ENCODE measurements around the gene DCUN1D4.

Gene DCUN1D4

DNA sequence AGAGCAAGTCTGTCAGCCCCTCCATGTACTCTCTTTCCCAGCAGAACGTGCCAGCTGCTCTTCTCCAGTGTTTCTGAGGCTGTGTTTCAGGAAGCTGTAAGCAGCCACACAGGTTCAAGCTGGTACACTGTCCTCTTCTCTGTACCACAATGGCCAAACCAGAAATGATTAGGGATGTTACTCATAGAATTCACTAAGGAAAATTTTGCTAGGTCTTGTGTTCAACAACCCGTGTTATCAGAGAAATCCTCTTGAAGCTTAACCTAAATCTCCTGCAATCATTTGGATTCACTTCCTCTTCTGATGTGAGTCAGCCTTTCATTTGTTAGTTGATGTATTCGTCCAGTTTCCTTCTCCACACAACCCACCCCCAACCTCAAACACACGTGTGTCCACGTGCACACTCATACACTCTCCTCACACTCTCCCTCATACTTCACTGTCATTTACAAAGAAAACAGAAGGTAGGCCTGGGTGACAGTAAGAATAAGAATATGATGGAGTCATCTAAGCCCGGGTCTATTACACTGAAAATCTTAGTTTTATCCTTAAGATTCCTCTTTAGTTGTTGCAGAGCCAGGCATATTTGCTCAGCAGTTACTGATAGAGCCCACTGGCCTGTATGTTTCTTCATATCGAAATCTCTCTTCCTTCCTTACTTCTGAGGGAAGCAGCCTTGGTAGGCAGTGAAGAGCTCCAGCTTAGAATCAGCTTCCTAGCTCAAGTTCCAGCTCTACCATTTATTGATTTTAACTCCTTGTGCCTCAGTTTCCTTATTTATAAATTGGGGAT is 63.4 kb downstream of the DCUN1D4 start:
- no peak overlapping the region for H3K4me3 ChIP-seq (ENCODE audit: low read length)
- DNase-seq (ENCODE audit: low read depth) = no peak
- no peak for TF ChIP-seq CTCF (conservative IDR thresholded peaks at IDR 0.05; ENCODE audit: low read depth, low read length)

- no peak for TF ChIP-seq CTCF (conservative IDR thresholded peaks at IDR 0.05; ENCODE audit: low read depth, low read length)
- H3K4me3 ChIP-seq (ENCODE audit: low read length) = no peak overlapping the region
- DNase-seq (ENCODE audit: low read depth) = no peak
Measured at GRCh38 chr4:51907006-51907669, 64.2 kb downstream of the DCUN1D4 start.

GRCh38 chr4:51909236-51909703 is 66.3 kb downstream of the DCUN1D4 start:
- DNase-seq (ENCODE audit: low read depth) = no peak
- TF ChIP-seq CTCF (conservative IDR thresholded peaks at IDR 0.05; ENCODE audit: low read depth, low read length) = no peak
- H3K4me3 ChIP-seq (ENCODE audit: low read length) = no peak overlapping the region

DNA sequence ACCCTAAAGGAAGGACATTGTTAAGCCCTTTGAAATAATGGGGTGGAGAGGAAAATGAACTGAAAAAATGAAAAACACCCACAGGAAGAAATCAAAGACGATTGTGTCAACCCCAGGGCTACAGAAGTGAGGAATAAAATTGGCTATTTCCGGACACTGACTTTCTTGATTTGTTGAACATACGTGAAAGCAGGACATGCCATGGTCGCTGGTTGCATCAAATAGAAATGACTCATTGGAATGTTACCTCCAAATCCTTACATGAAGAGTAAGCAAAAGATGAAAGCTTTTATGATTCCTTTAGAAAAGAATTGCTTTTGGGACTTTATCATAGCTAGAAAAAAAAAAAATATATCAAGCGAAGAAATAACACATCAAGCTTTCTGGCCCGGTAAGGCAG is 75.3 kb downstream of the DCUN1D4 start:
- no peak for DNase-seq (ENCODE audit: low read depth)
- TF ChIP-seq CTCF (conservative IDR thresholded peaks at IDR 0.05; ENCODE audit: low read depth, low read length) = no peak

GRCh38 chr4:51923343-51923742 is 80.4 kb downstream of the DCUN1D4 start:
- DNase-seq (ENCODE audit: low read depth) = no peak
- no peak for TF ChIP-seq CTCF (conservative IDR thresholded peaks at IDR 0.05; ENCODE audit: low read depth, low read length)
- H3K4me3 ChIP-seq (ENCODE audit: low read length) = no peak overlapping the region

More for the DNA sequence above, 75.3 kb downstream of the DCUN1D4 start:
- H3K4me3 ChIP-seq (ENCODE audit: low read length) = no peak overlapping the region

DNA sequence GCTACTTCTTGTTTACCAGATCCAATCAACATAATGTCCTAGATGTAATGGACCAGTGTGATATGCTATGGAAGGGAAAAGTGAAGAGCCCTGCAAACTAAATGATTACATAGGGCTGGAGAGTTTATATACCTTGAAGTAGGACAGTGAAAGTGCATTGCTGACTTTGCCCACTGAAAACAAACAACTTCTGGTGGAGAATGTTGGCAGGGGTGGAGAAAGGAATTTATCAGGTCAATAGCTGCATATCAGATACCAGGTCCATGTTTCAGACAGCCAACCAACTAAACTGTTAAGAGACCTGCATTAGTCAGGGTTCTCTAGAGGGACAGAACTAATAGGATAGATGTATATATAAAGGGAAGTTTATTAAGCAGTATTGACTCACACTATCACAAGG is 82.4 kb downstream of the DCUN1D4 start:
- H3K4me3 ChIP-seq (ENCODE audit: low read length) = no peak overlapping the region
- DNase-seq (ENCODE audit: low read depth) = no peak
- no peak for TF ChIP-seq CTCF (conservative IDR thresholded peaks at IDR 0.05; ENCODE audit: low read depth, low read length)

DNA sequence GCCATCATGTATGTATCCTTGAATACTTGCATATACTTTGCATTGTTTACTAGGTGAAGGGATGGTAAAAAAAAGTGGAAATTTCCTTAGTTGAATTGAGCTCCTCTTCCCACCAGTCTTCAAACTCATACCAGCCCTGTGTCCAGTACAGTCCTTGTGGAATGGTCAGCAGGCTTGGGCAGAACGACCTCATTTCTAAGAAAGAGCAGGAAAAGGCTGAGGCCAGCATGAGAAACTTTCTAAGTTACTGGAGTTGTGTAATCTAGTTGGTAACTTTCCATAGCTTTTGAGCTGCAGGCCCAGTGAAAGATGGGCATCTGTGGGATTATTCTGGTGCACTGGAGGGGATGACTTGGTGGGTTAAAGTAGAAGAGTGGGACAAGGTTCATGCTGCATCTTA is 87.6 kb downstream of the DCUN1D4 start:
- TF ChIP-seq CTCF (conservative IDR thresholded peaks at IDR 0.05; ENCODE audit: low read depth, low read length) = no peak
- no peak for DNase-seq (ENCODE audit: low read depth)
- H3K4me3 ChIP-seq (ENCODE audit: low read length) = no peak overlapping the region

All from retinal pigment epithelial cell (primary cell).